ENCODE data around the gene COMMD3. TPM values are rescaled to one million over a fixed set of nuclear protein-coding genes. Genes with fewer than 3 reads are reported as not detected.

Gene COMMD3
- total RNA-seq, 1 experiment from 2014 or later, result 2.4 TPM

DNA sequence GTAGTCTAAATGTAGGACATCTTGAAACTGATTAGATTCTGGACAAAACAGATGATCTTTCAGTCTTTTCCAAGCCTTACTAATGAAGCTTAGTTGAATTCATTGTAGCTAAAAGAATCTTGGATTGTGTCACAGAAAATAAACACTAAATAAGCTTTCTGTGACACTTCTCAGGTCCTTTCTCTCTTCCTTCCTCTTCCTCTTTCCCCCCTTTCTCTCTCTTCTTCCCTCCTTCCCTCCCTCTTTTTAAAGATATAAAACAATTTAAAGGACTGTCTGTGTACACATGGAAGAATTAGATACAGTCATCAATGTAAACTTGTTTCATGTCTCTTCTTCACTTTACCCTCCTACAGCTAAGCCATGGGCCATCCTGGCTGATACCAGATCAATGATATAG is 5.3 kb upstream of the COMMD3 start:
- Histone ChIP-seq H2BK5ac (ENCODE audit: insufficient read length, low read length) (no peak overlapping the region), H2BK12ac (ENCODE audit: insufficient read length, low read depth, low read length) (no peak overlapping the region), H3T11ph (ENCODE audit: low read length) (no peak overlapping the region), H2AK5ac (ENCODE audit: insufficient read length, low read length) (no peak overlapping the region), H4K91ac (ENCODE audit: insufficient read length, low read depth, low read length) (no peak overlapping the region), H3K4me1 (ENCODE audit: insufficient read depth, low read length) (no peaks in the 10 kb centered on the region), H3K27ac (ENCODE audit: insufficient read length, low read depth, low read length) (no peak overlapping the region), H2BK20ac (ENCODE audit: low read depth, low read length, poor library complexity, severe bottlenecking) (no peak overlapping the region), H4K20me1 (ENCODE audit: control insufficient read depth, insufficient read depth, insufficient read length) (no peaks in the 10 kb centered on the region), H4K8ac (replicated peaks; ENCODE audit: insufficient read length, low read depth, low read length) (no peak overlapping the region), H2BK120ac (ENCODE audit: low read depth, low read length, poor library complexity, severe bottlenecking) (no peak overlapping the region), H3K4me2 (ENCODE audit: insufficient read depth, insufficient read length, low read length) (no peak overlapping the region), H3K9me3 (ENCODE audit: control insufficient read depth, low read depth, low read length) (no peaks in the 10 kb centered on the region), H3K23ac (ENCODE audit: insufficient read length, low read depth, low read length) (no peak overlapping the region), H3K79me1 (ENCODE audit: insufficient read depth, low read depth, low read length, poor library complexity, severe bottlenecking) (no peaks in the 10 kb centered on the region), H3K9ac (ENCODE audit: extremely low read depth, insufficient read length, low read length) (no peak overlapping the region), H2AFZ (ENCODE audit: low read length) (no peak overlapping the region), H3K56ac (ENCODE audit: insufficient read length, low read depth, low read length) (no peak overlapping the region), H3K18ac (ENCODE audit: insufficient read length, low read depth, low read length) (no peak overlapping the region), H4K5ac (ENCODE audit: insufficient read length, low read depth, low read length) (no peak overlapping the region), H3K79me2 (ENCODE audit: insufficient read depth, low read length) (no peaks in the 10 kb centered on the region), H2BK15ac (ENCODE audit: low read depth, low read length) (no peak overlapping the region), H3K14ac (ENCODE audit: insufficient read depth, low read length) (no peak overlapping the region), H3K4ac (ENCODE audit: low read depth, low read length) (no peak overlapping the region), H3K23me2 (ENCODE audit: insufficient read length, low read depth, low read length, poor library complexity, severe bottlenecking) (no peaks in the 10 kb centered on the region), H3K27me3 (ENCODE audit: insufficient read depth, low read length) (peaks cover 12% of the 10 kb centered on the region; the same call in 1 of the 2 replicates)
- H3K27me3 Mint-ChIP-seq (ENCODE audit: low read depth), result peaks cover 57% of the 10 kb centered on the region
- no peaks in the 10 kb centered on the region; a peak in 1 of 5 replicates for H3K9me3 Mint-ChIP-seq
- H3K27ac Mint-ChIP-seq, result no peak overlapping the region
- no peak overlapping the region for H3K4me3 Mint-ChIP-seq
- no peaks in the 10 kb centered on the region for H3K36me3 Mint-ChIP-seq (ENCODE audit: insufficient read depth in 1 of 3, low read depth in 3 of 3)
- TF ChIP-seq, protein P1, sequence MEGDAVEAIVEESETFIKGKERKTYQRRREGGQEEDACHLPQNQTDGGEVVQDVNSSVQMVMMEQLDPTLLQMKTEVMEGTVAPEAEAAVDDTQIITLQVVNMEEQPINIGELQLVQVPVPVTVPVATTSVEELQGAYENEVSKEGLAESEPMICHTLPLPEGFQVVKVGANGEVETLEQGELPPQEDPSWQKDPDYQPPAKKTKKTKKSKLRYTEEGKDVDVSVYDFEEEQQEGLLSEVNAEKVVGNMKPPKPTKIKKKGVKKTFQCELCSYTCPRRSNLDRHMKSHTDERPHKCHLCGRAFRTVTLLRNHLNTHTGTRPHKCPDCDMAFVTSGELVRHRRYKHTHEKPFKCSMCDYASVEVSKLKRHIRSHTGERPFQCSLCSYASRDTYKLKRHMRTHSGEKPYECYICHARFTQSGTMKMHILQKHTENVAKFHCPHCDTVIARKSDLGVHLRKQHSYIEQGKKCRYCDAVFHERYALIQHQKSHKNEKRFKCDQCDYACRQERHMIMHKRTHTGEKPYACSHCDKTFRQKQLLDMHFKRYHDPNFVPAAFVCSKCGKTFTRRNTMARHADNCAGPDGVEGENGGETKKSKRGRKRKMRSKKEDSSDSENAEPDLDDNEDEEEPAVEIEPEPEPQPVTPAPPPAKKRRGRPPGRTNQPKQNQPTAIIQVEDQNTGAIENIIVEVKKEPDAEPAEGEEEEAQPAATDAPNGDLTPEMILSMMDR (conservative IDR thresholded peaks at IDR 0.05), result no peak
- DNase-seq, result no peak
- H3K4me1 Mint-ChIP-seq, result peaks cover 6 to 11% of the 10 kb centered on the region in 2 experiments

All from H9 (cell line).